NCI-H774 (cell line): Measurements from ENCODE around the gene SPATA9.

ENCODE experiments used
- DNase-seq: peaks from one replicate; lab custom pipeline; 2025; lab: John Stamatoyannopoulos, UW

SPATA9 gene

GRCh38 chr5:95682891-95683290, at the start of gene SPATA9:
Gene SPATA9 (minus strand): TSS chr5:95682991. CDS start chr5:95682854, 137 bp downstream.
- no peak for DNase-seq

- peak; percentile 56 for DNase-seq
Observed at GRCh38 chr5:95731571-95732554, 49.1 kb upstream of the SPATA9 start.

GRCh38 chr5:95730730-95731570, 48.2 kb upstream of the SPATA9 start, which contains the start of gene RHOBTB3:
Gene RHOBTB3 (plus strand): TSS chr5:95731336. CDS start chr5:95731683, 347 bp downstream.
- DNase-seq: peak; percentile 88

- DNase-seq: no peak
Observed at GRCh38 chr5:95730011-95730700, 47.4 kb upstream of the SPATA9 start.

GRCh38 chr5:95729115-95730010, 46.6 kb upstream of the SPATA9 start:
- DNase-seq: no peak

- DNase-seq: no peak
Observed at GRCh38 chr5:95728494-95729114, 45.8 kb upstream of the SPATA9 start.

GRCh38 chr5:95727764-95728191, 45.0 kb upstream of the SPATA9 start:
- DNase-seq: peak; percentile 62

- no peak for DNase-seq
Observed at GRCh38 chr5:95726811-95727763, 44.3 kb upstream of the SPATA9 start.

GRCh38 chr5:95725937-95726810, 43.4 kb upstream of the SPATA9 start:
- DNase-seq: no peak

GRCh38 chr5:95725071-95725820, 42.5 kb upstream of the SPATA9 start:
- no peak for DNase-seq

- no peak for DNase-seq
Observed at GRCh38 chr5:95723632-95724369, 41.0 kb upstream of the SPATA9 start.

GRCh38 chr5:95721582-95722295, 38.9 kb upstream of the SPATA9 start:
- DNase-seq: no peak

GRCh38 chr5:95720094-95720786, 37.4 kb upstream of the SPATA9 start:
- peak; percentile 22 for DNase-seq

- no peak for DNase-seq
Observed at GRCh38 chr5:95718738-95719137, 35.9 kb upstream of the SPATA9 start.

GRCh38 chr5:95718203-95718602, 35.4 kb upstream of the SPATA9 start:
- DNase-seq: no peak
